ENCODE data around the gene GPN2.

- TF ChIP-seq TCF4 (CRISPR knock-in tag; IDR thresholded peaks at IDR 0.05; ENCODE audit: borderline replicate concordance) (no peak), ESRRG (CRISPR knock-in tag; IDR thresholded peaks at IDR 0.05) (no peak), RARB (CRISPR knock-in tag; IDR thresholded peaks at IDR 0.05) (no peak), CREB5 (CRISPR knock-in tag; IDR thresholded peaks at IDR 0.05; ENCODE audit: low read depth) (no peak), CSDC2 (CRISPR knock-in tag; IDR thresholded peaks at IDR 0.05) (no peak), GLIS3 (CRISPR knock-in tag; IDR thresholded peaks at IDR 0.05) (no peak), PPARA (CRISPR knock-in tag; IDR thresholded peaks at IDR 0.05; ENCODE audit: borderline replicate concordance) (no peak), CSRNP3 (CRISPR knock-in tag; IDR thresholded peaks at IDR 0.05) (no peak), ISL1 (CRISPR knock-in tag; IDR thresholded peaks at IDR 0.05) (no peak), BACH2 (CRISPR knock-in tag; IDR thresholded peaks at IDR 0.05; ENCODE audit: borderline replicate concordance) (no peak), ARNTL (CRISPR knock-in tag; IDR thresholded peaks at IDR 0.05; ENCODE audit: borderline replicate concordance, low read depth) (no peak), TOX (CRISPR knock-in tag; IDR thresholded peaks at IDR 0.05; ENCODE audit: borderline replicate concordance) (no peak), OSR1 (CRISPR knock-in tag; IDR thresholded peaks at IDR 0.05) (no peak)
- TF ChIP-seq, protein P1, sequence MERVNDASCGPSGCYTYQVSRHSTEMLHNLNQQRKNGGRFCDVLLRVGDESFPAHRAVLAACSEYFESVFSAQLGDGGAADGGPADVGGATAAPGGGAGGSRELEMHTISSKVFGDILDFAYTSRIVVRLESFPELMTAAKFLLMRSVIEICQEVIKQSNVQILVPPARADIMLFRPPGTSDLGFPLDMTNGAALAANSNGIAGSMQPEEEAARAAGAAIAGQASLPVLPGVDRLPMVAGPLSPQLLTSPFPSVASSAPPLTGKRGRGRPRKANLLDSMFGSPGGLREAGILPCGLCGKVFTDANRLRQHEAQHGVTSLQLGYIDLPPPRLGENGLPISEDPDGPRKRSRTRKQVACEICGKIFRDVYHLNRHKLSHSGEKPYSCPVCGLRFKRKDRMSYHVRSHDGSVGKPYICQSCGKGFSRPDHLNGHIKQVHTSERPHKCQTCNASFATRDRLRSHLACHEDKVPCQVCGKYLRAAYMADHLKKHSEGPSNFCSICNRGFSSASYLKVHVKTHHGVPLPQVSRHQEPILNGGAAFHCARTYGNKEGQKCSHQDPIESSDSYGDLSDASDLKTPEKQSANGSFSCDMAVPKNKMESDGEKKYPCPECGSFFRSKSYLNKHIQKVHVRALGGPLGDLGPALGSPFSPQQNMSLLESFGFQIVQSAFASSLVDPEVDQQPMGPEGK (CRISPR knock-in tag; IDR thresholded peaks at IDR 0.05; ENCODE audit: borderline replicate concordance) = no peak
Observed at GRCh38 chr1:26921540-26922430, 31.7 kb upstream of the GPN2 start, which contains the start of gene NUDC.

All from SK-N-SH treated with all-trans-retinoic acid at 6 μM for 48 hours (cell line).